DMS53 (cell line): ENCODE measurements around the gene SPC25.
"Not testable (repeated sequence)": the region's sequence is repeated elsewhere in the genome, so short reads cannot be mapped to it uniquely, and the experiment has no call there.

Experiments used
- DNase-seq: peaks from one replicate; lab custom pipeline; 2025; lab: John Stamatoyannopoulos, UW

The SPC25 gene

GRCh38 chr2:168890006-168890782, at the start of gene SPC25:
Gene SPC25 (minus strand): TSS chr2:168890430. CDS start chr2:168889519, 911 bp downstream.
- peak; percentile 98 for DNase-seq

GRCh38 chr2:168939918-168940317, 49.7 kb upstream of the SPC25 start:
- no peak for DNase-seq

GRCh38 chr2:168939061-168939460, 48.8 kb upstream of the SPC25 start:
- DNase-seq, result no peak

GRCh38 chr2:168935810-168936581, 45.8 kb upstream of the SPC25 start:
- DNase-seq, result no peak

- DNase-seq, result no peak
Observed at GRCh38 chr2:168934826-168935225, 44.6 kb upstream of the SPC25 start.

- DNase-seq, result not testable (repeated sequence)
Observed at GRCh38 chr2:168932174-168932573, 41.9 kb upstream of the SPC25 start.

GRCh38 chr2:168930242-168930641, 40.0 kb upstream of the SPC25 start:
- DNase-seq, result no peak

GRCh38 chr2:168929031-168929430, 38.8 kb upstream of the SPC25 start:
- DNase-seq, result no peak

GRCh38 chr2:168928113-168928831, 38.0 kb upstream of the SPC25 start:
- no peak for DNase-seq

- DNase-seq, result no peak
Observed at GRCh38 chr2:168926621-168927386, 36.6 kb upstream of the SPC25 start.

- peak; percentile 71 for DNase-seq
Observed at GRCh38 chr2:168920504-168921157, 30.4 kb upstream of the SPC25 start.

GRCh38 chr2:168916331-168916675, 26.1 kb upstream of the SPC25 start:
- no peak for DNase-seq

- DNase-seq, result peak; percentile 13
Observed at GRCh38 chr2:168915441-168916330, 25.5 kb upstream of the SPC25 start.

- DNase-seq, result peak; percentile 48
Observed at GRCh38 chr2:168913495-168913894, 23.3 kb upstream of the SPC25 start.

GRCh38 chr2:168912901-168913369, 22.7 kb upstream of the SPC25 start:
- peak; percentile 79 for DNase-seq

GRCh38 chr2:168912466-168912865, 22.2 kb upstream of the SPC25 start:
- peak; percentile 34 for DNase-seq

GRCh38 chr2:168910330-168910729, 20.1 kb upstream of the SPC25 start:
- no peak for DNase-seq

- no peak for DNase-seq
Observed at GRCh38 chr2:168907940-168908662, 17.9 kb upstream of the SPC25 start.

GRCh38 chr2:168904358-168904757, 14.1 kb upstream of the SPC25 start:
- no peak for DNase-seq

GRCh38 chr2:168903888-168904287, 13.7 kb upstream of the SPC25 start:
- DNase-seq, result no peak
